Endothelial cell of umbilical vein (primary cell): ENCODE measurements around the gene ETNK1. TPM values are rescaled to one million over a fixed set of nuclear protein-coding genes. Genes with fewer than 3 reads are reported as not detected.

Source experiments
- BruUV-seq: library from RNA; stranded (reverse); fragments of 400-500 nt; replicated peaks from 2 replicates; lab custom pipeline; 2021; lab: Mats Ljungman, UMichigan
- CTCF ChIA-PET: fragments of 300-600, 350-600 bp; sonication (Branson Sonifier 250); formaldehyde crosslinking; loops from one replicate; lab custom pipeline; 2021; ENCODE audit warnings: antibody characterized with exemption, inconsistent platforms; lab: Charles Lee
- POLR2A ChIA-PET: fragments of 300-600, 350-600 bp; sonication (Branson Sonifier 250); formaldehyde crosslinking; loops from one replicate; lab custom pipeline; 2021; ENCODE audit warnings: antibody characterized with exemption, inconsistent platforms; lab: Charles Lee
- DNase-seq: peaks from one replicate; pipeline ENCODE4 v3.0.0-alpha.2; 2011; ENCODE audit warnings: low read depth, low spot score
- FAIRE-seq: peaks from 2 replicates; lab custom pipeline; 2011; peaks lifted over from hg19 to GRCh38; lab: Jason Lieb, UNC
- H2AFZ ChIP-seq: 2 replicates; pipeline ENCODE4 v1.6.0; 2012; ENCODE audit warnings: low read depth, low read length, control low read depth, inconsistent platforms
- H3K27ac ChIP-seq: 2 replicates; pipeline ENCODE4 v1.5.1; 2011; ENCODE audit warnings: low read depth, mild to moderate bottlenecking, control low read depth, low read length, moderate library complexity; ENCODE audit not compliant: insufficient read depth
- H3K27me3 ChIP-seq, 2 experiments: 2 replicates each; pipeline versions ENCODE4 v1.6.0 to v1.6.1; 2011; ENCODE audit warnings: low read length in 2 of 2, mixed read lengths in 1 of 2; ENCODE audit not compliant: control insufficient read depth in 2 of 2, insufficient read depth in 2 of 2
- H3K36me3 ChIP-seq, 2 experiments: 2 replicates in 1 of 2; 3 replicates in 1 of 2; pipeline ENCODE4 v1.5.1; 2011; ENCODE audit warnings: low read length in 2 of 2, mild to moderate bottlenecking in 1 of 2, moderate library complexity in 1 of 2; ENCODE audit not compliant: control insufficient read depth in 2 of 2, insufficient read depth in 2 of 2; ENCODE audit errors: extremely low read depth in 1 of 2
- H3K4me1 ChIP-seq: 3 replicates; pipeline ENCODE4 v1.5.1; 2011; ENCODE audit warnings: mild to moderate bottlenecking, low read length; ENCODE audit not compliant: control insufficient read depth, insufficient read depth; ENCODE audit errors: extremely low read depth
- H3K4me2 ChIP-seq: 2 replicates; pipeline ENCODE4 v1.6.1; 2011; ENCODE audit warnings: low read length, control low read depth, mixed read lengths; ENCODE audit not compliant: insufficient read depth
- H3K4me3 ChIP-seq, 3 experiments: fragments of 200-600 bp in 1 of 3; sonication (generic), shearing (Covaris generic) in 1 of 3; replicated peaks in 1 of 3; 2 replicates each; pipeline ENCODE4 v1.5.1; 2011 to 2016; ENCODE audit warnings: control low read depth in 3 of 3, low read length in 3 of 3, mild to moderate bottlenecking in 2 of 3, inconsistent platforms in 1 of 3, low read depth in 1 of 3, moderate library complexity in 1 of 3; ENCODE audit not compliant: insufficient read depth in 1 of 3
- H3K79me2 ChIP-seq: 2 replicates; pipeline ENCODE4 v1.6.0; 2012; ENCODE audit warnings: low read length, inconsistent platforms; ENCODE audit not compliant: control insufficient read depth, insufficient read depth
- H3K9ac ChIP-seq: replicated peaks from 2 replicates; pipeline ENCODE3; 2011; ENCODE audit warnings: low read length, control low read depth; ENCODE audit not compliant: insufficient read depth; ENCODE audit errors: extremely low read depth
- H3K9me1 ChIP-seq: replicated peaks from 3 replicates; pipeline ENCODE4 v1.6.0; 2011; ENCODE audit warnings: mild to moderate bottlenecking, low read length; ENCODE audit not compliant: control insufficient read depth, insufficient read depth; ENCODE audit errors: extremely low read depth
- H3K9me3 ChIP-seq: replicated peaks from 2 replicates; pipeline ENCODE4 v1.5.1; 2012; ENCODE audit warnings: low read length, inconsistent platforms; ENCODE audit not compliant: control insufficient read depth, insufficient read depth
- H4K20me1 ChIP-seq: replicated peaks from 2 replicates; pipeline ENCODE3; 2011; ENCODE audit warnings: mild to moderate bottlenecking, low read length; ENCODE audit not compliant: control insufficient read depth, insufficient read depth; ENCODE audit errors: extremely low read depth
- EZH2 ChIP-seq: IDR thresholded peaks from 2 replicates; pipeline ENCODE4 v1.6.1; 2012; ENCODE audit warnings: borderline replicate concordance, low read depth, mild to moderate bottlenecking, moderate library complexity, low read length, inconsistent platforms; ENCODE audit not compliant: severe bottlenecking
- FOS ChIP-seq: IDR thresholded peaks from 2 replicates; pipeline ENCODE4 v1.6.1; 2011; ENCODE audit warnings: mild to moderate bottlenecking, low read length, moderate library complexity, borderline replicate concordance; ENCODE audit not compliant: insufficient read depth
- GATA2 ChIP-seq: IDR thresholded peaks from 2 replicates; pipeline ENCODE4 v1.7.0; 2011; ENCODE audit warnings: low read depth, mild to moderate bottlenecking, moderate library complexity, mixed read lengths, low read length; ENCODE audit not compliant: insufficient read length, insufficient read depth
- JUN ChIP-seq: IDR thresholded peaks from 2 replicates; pipeline ENCODE4 v1.6.1; 2011; ENCODE audit warnings: borderline replicate concordance, low read depth; ENCODE audit not compliant: insufficient read length, insufficient read depth
- MYC ChIP-seq: IDR thresholded peaks from one replicate; pipeline ENCODE4 v1.6.1; 2011; ENCODE audit warnings: mild to moderate bottlenecking, low read depth, low read length
- POLR2A ChIP-seq: IDR thresholded peaks from 2 replicates; pipeline ENCODE4 v1.6.1; 2012; ENCODE audit warnings: low read depth, mild to moderate bottlenecking, control low read depth, low read length
- POLR2AphosphoS5 ChIP-seq: IDR thresholded peaks from 2 replicates; pipeline ENCODE4 v1.6.1; 2012; ENCODE audit warnings: low read depth, mild to moderate bottlenecking, control low read depth, low read length, moderate library complexity; ENCODE audit not compliant: insufficient read depth
- dilution Hi-C: fragments of 300-500 bp; cut with MboI; formaldehyde crosslinking; loops from one replicate; pipeline ENCODE4 v1.15.0; 2019; ENCODE audit warnings: low sequenced_read_pairs; ENCODE audit not compliant: extremely low pct_ligation_motif_present
- intact Hi-C: fragments of 100-400 bp; cut with micrococcal nuclease; formaldehyde crosslinking; loops from one replicate; pipeline ENCODE4 v1.10.0; 2022
- polyA plus RNA-seq, 4 experiments: library from polyadenylated mRNA; depleted of rRNA in 3 of 4; stranded (reverse) in 3 of 4; unstranded in 1 of 4; fragments of >200 nt; gene quantifications; 2 replicates each; pipeline versions ENCODE4 v1.2.1 to v1.2.3, GENCODE V29; 2011 to 2012; ENCODE audit warnings: missing spikeins in 1 of 4
- total RNA-seq: library from RNA; stranded (reverse); gene quantifications from 2 replicates; pipeline ENCODE4 v1.2.3, GENCODE V29; 2021
- TF ChIP-seq, protein P1 (sequence below), 2 donors: IDR thresholded peaks; 1 replicate in 1 of 2; 2 replicates in 1 of 2; pipeline ENCODE4 v1.5.1; 2011; ENCODE audit warnings: low read length in 2 of 2, mild to moderate bottlenecking in 2 of 2, moderate library complexity in 2 of 2, control low read depth in 1 of 2, inconsistent platforms in 1 of 2, low read depth in 1 of 2; ENCODE audit not compliant: insufficient read depth in 1 of 2; ENCODE audit errors: extremely low read depth in 1 of 2
- TF ChIP-seq, protein P2 (sequence below): IDR thresholded peaks from 2 replicates; pipeline ENCODE4 v1.6.1; 2011; ENCODE audit not compliant: insufficient read depth, insufficient read length

The ETNK1 gene
- total and polyA plus RNA-seq, 2 donors (not counting 3 experiments of a cell fraction or from before 2014, with no cell fraction given) = 11.4 to 68.4 TPM

DNA sequence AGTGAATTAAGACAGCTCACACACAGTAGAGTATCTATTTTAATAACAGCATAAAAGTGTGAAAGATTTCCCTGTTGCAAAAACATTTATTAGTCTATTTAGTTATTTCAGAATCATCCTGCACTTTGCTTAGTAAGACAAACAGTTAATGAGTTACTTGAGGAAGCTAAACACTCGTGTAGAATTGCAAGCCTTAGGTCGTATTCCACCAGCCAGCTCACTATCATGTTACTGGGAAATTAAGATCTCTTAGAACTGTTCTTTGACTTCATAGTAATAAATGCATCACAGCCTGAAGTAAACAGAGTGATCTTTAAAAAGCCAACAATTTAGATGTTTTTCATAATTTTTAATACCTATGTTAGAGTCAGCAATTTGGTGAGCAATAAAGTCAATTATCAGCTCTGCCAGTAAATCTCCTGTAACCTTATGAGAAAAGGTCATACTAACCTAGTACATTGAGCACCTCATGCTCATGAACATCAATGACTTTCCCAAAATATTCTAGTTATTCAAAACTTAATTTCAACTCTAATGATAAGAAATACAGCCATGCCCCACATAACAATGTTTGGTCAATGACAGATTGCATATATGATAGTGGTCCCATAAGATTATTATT lies 26.7 kb upstream of the ETNK1 start:
- intact Hi-C loops = no loop called here
- no peak for FAIRE-seq
- DNase-seq = no peak
- H4K20me1 ChIP-seq = no peaks in the 10 kb centered on the region
- H3K4me3 ChIP-seq = no peak overlapping the region
- no TSS peak for BruUV-seq
- POLR2A ChIA-PET = no interaction called here
- H3K27me3 ChIP-seq = no peaks in the 10 kb centered on the region
- dilution Hi-C loops = no loop called here
- no peak for TF ChIP-seq EZH2
- TF ChIP-seq, protein P1, sequence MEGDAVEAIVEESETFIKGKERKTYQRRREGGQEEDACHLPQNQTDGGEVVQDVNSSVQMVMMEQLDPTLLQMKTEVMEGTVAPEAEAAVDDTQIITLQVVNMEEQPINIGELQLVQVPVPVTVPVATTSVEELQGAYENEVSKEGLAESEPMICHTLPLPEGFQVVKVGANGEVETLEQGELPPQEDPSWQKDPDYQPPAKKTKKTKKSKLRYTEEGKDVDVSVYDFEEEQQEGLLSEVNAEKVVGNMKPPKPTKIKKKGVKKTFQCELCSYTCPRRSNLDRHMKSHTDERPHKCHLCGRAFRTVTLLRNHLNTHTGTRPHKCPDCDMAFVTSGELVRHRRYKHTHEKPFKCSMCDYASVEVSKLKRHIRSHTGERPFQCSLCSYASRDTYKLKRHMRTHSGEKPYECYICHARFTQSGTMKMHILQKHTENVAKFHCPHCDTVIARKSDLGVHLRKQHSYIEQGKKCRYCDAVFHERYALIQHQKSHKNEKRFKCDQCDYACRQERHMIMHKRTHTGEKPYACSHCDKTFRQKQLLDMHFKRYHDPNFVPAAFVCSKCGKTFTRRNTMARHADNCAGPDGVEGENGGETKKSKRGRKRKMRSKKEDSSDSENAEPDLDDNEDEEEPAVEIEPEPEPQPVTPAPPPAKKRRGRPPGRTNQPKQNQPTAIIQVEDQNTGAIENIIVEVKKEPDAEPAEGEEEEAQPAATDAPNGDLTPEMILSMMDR (IDR thresholded peaks at IDR 0.05; ENCODE audit: extremely low read depth in 1 of 2, insufficient read depth in 1 of 2, low read depth in 1 of 2, low read length in 2 of 2) = no peak
- TF ChIP-seq MYC = no peak
- TF ChIP-seq FOS = no peak
- no peak for TF ChIP-seq POLR2A
- TF ChIP-seq JUN = no peak
- no peak for TF ChIP-seq GATA2
- TF ChIP-seq, protein P2, sequence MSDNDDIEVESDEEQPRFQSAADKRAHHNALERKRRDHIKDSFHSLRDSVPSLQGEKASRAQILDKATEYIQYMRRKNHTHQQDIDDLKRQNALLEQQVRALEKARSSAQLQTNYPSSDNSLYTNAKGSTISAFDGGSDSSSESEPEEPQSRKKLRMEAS = no peak
- TF ChIP-seq POLR2AphosphoS5 = no peak
- H3K9ac ChIP-seq = no peak overlapping the region
- no peak overlapping the region for H2AFZ ChIP-seq
- H3K36me3 ChIP-seq = no peaks in the 10 kb centered on the region
- H3K27ac ChIP-seq = no peak overlapping the region
- H3K9me3 ChIP-seq = no peaks in the 10 kb centered on the region
- H3K79me2 ChIP-seq = no peaks in the 10 kb centered on the region
- no peak overlapping the region for H3K4me2 ChIP-seq
- CTCF ChIA-PET = interaction anchor here (1.1 kb wide), 1 partner anchor 73 kb away, joined by 3 read pairs; no protein-coding TSS in a partner anchor
- H3K4me1 ChIP-seq = no peaks in the 10 kb centered on the region
- H3K9me1 ChIP-seq = no peaks in the 10 kb centered on the region
